HG03039 (cell line): Measurements from ENCODE around the gene RAD21L1.
"Not testable (repeated sequence)": the region's sequence is repeated elsewhere in the genome, so short reads cannot be mapped to it uniquely, and the experiment has no call there.

Source experiments
- ATAC-seq: cut with Tn5 transposase; IDR thresholded peaks from one replicate; pipeline ENCODE4 v1.9.1; 2021; ENCODE audit warnings: mild to moderate bottlenecking, moderate library complexity; ENCODE audit not compliant: unreplicated experiment

The RAD21L1 gene

GRCh38 chr20:1199212-1199873 lies 26.5 kb upstream of the RAD21L1 start:
- no peak for ATAC-seq

GRCh38 chr20:1199964-1200363 lies 25.9 kb upstream of the RAD21L1 start:
- ATAC-seq, result no peak

- no peak for ATAC-seq
Observed at GRCh38 chr20:1202762-1203504, 22.9 kb upstream of the RAD21L1 start, which contains the start of gene C20orf202. Gene C20orf202 (plus strand): TSS chr20:1203454. CDS start chr20:1203586, 132 bp downstream.

GRCh38 chr20:1203630-1204029 lies 22.2 kb upstream of the RAD21L1 start:
- ATAC-seq, result no peak

GRCh38 chr20:1204113-1204512 lies 21.7 kb upstream of the RAD21L1 start:
- no peak for ATAC-seq

- ATAC-seq, result no peak
Observed at GRCh38 chr20:1204576-1204975, 21.3 kb upstream of the RAD21L1 start.

DNA sequence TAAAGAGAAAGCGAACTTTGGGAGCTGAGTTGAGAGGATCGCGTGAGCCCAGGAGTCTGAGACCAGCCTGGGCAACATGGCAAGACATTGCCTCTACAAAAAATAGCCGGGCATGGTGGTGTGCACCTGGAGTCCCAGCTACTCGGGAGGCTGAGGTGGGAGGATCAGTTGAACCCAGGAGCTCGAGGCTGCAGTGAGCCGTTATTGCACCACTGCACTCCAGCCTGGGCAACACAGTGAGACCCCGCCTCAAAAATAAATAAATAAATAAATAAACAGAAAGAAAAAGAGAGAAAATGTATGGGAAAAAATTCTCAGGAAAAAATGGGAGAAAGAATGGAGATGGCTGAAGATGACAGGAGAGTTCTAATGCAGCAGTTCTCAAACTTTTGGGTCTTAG lies 20.0 kb upstream of the RAD21L1 start:
- ATAC-seq, result no peak

- ATAC-seq, result no peak
Observed at GRCh38 chr20:1206366-1207148, 19.3 kb upstream of the RAD21L1 start.

DNA sequence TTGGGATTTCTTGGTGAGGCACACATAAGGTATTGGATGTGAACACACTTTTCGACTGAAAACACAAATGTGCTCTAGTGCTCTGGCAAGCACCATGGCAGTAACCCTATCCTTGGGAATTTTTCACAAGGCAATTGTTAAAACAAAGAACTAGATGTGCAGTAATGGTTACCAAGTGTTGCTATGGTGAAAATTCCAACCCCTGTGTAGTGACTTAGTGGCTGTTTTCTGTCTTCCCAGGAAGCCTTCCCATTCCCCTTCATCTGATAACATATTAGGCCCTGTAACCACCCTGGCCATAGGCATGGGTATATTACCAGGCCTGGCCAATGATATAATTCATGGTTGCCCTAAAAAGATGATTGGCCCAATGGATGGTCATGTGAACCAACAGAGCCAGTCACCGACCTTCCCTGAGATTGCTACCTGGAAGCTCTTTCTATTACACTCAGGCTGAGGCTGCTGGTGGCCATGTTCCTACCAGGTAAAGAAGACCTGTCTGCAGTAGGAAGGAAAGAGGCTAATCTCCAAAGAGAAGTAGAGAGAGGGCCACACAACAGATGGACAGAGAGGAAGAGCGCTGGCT lies 18.5 kb upstream of the RAD21L1 start:
- ATAC-seq, result no peak

DNA sequence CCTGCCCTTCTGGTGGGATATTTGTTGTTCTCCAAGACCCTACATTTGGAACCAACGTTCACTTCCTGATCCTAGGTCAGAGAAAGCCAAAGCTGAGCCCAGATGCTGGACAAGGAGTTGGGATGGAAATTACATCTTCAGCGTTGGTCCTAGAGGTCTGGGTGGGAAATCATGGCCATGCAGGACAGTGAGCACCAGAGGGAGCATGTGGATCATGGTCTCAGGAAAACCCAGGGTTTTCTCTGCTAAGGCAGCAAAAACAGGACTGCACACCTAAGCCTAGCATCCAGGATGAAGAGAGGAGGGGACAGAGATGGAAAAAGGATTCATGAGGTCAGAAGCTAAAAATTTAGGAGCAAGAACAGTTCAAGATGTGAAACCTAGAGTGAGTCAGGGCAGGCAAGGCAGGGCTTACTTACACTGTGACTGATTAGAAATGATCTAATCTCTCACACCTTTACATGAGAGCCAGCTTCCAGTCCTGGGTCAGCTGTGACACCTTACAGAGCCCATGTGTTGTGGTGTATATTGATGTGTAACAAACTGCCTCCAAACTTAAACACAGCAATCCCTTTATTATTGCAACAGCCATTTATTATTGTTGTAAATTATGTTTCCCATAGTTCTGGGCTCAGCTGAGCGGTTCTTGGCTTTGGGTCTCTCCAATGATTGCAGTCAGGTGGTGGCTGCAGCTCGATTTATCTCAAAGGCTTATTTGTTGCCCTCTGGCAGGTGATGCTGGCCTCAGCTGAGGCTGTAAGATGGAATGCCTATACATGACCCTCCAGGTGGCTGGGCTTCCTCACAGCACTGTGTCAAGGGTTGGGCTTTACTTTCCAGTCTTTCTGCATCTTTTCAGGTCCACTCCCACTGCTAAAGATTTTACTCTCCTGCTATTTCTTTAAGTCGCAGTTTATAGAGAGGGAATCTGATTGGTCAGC lies 16.1 kb upstream of the RAD21L1 start:
- no peak for ATAC-seq

DNA sequence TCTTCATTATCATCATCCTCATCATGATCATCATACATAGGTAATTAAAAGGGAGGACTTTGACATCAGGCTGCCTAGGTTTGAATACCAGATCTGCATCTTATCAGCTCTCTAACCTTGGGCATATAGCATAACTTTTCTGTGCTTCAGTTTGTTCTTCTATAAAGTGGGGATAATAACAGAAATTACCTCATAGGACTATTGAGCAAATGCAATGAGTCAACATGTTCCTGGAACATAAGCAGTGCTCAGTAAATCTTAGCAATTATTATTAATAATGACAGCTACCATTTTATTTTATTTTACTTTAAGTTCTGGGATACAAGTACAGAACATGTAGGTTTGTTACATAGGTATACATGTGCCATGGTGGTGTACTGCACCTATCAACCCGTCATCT lies 15.3 kb upstream of the RAD21L1 start:
- no peak for ATAC-seq

- ATAC-seq, result no peak
Observed at GRCh38 chr20:1212023-1212422, 13.8 kb upstream of the RAD21L1 start.

- no peak for ATAC-seq
Observed at GRCh38 chr20:1212607-1213396, 13.0 kb upstream of the RAD21L1 start.

GRCh38 chr20:1214838-1215261 lies 11.0 kb upstream of the RAD21L1 start:
- no peak for ATAC-seq

DNA sequence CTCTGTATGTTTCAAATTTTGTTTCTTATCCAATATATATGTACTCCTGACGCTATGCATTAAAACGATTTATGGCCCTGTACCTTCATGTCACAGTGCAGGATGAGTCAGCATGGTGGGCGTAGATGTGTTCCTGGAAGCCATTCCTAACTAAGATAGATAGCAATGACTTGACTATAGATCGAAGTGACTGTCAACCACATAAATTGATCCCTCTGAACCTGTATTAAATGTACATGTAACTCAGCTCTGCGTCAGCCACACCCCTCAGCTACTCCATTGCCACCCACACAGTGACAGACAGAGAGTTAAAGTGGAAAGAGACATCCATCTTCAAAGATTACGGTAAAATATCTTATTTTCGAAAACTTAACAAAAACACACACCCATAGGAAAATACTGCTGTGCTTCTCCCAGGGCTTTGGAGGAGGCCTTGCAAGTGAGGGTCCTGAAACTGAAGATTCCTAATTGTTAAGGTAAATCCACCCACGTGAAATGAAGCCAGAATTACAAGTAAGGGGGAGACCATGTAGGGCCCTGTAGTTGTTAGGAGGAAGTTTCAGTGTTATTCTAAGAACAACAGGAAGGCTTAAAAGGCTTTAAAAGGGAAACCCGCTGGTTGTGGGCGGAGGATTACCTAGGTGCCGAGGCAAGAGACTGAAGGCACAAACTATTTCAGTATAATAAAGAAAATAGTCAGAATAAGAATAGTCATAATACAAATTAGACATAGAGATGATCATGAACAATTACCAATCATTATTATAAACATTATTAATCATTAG lies 10.3 kb upstream of the RAD21L1 start:
- ATAC-seq, result no peak

DNA sequence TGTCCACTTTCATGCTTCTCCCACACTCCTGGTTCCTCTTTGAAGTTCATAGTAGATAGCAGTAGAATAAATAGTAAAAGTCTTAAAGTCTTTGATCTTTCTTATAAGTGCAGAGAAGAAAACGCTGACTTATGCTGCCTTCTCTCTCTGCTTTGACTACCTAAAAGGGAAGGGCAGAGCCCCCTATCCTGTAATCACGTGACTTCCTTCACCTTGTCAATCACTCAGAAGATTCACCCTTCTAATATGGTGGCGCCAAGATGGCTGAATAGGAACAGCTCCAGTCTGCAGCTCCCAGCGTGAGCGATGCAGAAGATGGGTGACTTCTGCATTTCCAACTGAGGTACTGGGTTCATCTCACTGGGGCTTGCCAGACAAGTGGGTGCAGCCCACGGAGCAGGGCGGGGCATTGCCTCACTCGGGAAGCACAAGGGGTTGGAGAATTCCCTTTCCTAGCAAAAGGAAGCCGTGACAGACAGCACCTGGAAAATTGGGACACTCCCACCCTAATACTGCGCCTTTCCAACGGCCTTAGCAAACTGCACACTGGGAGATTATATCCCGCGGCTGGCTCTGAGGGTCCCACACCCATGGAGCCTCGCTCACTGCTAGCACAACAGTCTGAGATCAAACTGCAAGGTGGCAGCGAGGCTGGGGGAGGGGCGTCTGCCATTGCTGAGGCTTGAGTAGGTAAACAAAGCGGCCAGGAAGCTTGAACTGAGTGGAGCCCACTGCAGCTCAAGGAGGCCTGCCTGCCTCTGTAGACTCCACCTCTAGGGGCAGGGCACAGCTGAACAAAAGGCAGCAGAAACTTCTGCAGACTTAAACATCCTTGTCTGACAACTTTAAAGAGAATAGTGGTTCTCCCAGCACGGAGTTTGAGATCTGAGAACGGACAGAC lies 9.1 kb upstream of the RAD21L1 start:
- not testable (repeated sequence) for ATAC-seq

- ATAC-seq, result not testable (repeated sequence)
Observed at GRCh38 chr20:1222750-1223149, 3.1 kb upstream of the RAD21L1 start.
